CD4-positive, CD25-positive, alpha-beta regulatory T cell (primary cell): Measurements from ENCODE around the gene MRPS35. TPM values are rescaled to one million over a fixed set of nuclear protein-coding genes. Genes with fewer than 3 reads are reported as not detected.
A peak's percentile ranks its signal among the peaks of the same experiment; 100 is the strongest.

ENCODE experiments used
- ATAC-seq, 2 donors: fragments of 150-1000 bp; cut with Tn5 transposase; one replicate each; pipeline ENCODE4 v1.10.0; 2021; ENCODE audit warnings: low read depth in 2 of 2, moderate number of reproducible peaks in 2 of 2, moderate library complexity in 1 of 2
- DNase-seq, 3 donors: peaks; one replicate each; pipeline versions ENCODE4 v3.0.0 to v3.0.0-alpha.2; 2012 to 2022; ENCODE audit warnings: mixed read lengths in 1 of 3
- H3K27ac ChIP-seq: one replicate; pipeline ENCODE4 v1.7.0; 2013; ENCODE audit warnings: mild to moderate bottlenecking, low read length; ENCODE audit not compliant: insufficient read depth, poor library complexity, severe bottlenecking
- H3K27me3 ChIP-seq: one replicate; pipeline ENCODE4 v1.7.0; 2013; ENCODE audit warnings: low read length; ENCODE audit not compliant: control insufficient read depth, insufficient read depth
- H3K36me3 ChIP-seq: one replicate; pipeline ENCODE4 v1.7.0; 2013; ENCODE audit warnings: mild to moderate bottlenecking, low read length, moderate library complexity; ENCODE audit not compliant: control insufficient read depth, insufficient read depth
- H3K4me1 ChIP-seq: 2 replicates; pipeline ENCODE4 v1.7.0; 2013; ENCODE audit warnings: mild to moderate bottlenecking, low read length; ENCODE audit not compliant: insufficient read depth, control insufficient read depth, poor library complexity, severe bottlenecking
- H3K4me3 ChIP-seq: one replicate; pipeline ENCODE4 v1.7.0; 2013; ENCODE audit warnings: low read depth, mild to moderate bottlenecking, low read length, moderate library complexity
- H3K9me3 ChIP-seq, 2 experiments: 1 replicate in 1 of 2; 2 replicates in 1 of 2; pipeline ENCODE4 v1.7.0; 2013; ENCODE audit warnings: low read length in 2 of 2, mild to moderate bottlenecking in 1 of 2, moderate library complexity in 1 of 2; ENCODE audit not compliant: control insufficient read depth in 2 of 2
- H3K27ac Mint-ChIP-seq, 3 donors: one replicate each; pipeline ENCODE4 v1.8.0; 2020 to 2022; ENCODE audit warnings: mild to moderate bottlenecking in 3 of 3, mixed read lengths in 3 of 3, moderate library complexity in 2 of 3
- H3K27me3 Mint-ChIP-seq: one replicate; pipeline ENCODE4 v1.8.0; 2022; ENCODE audit warnings: mild to moderate bottlenecking, mixed read lengths
- H3K36me3 Mint-ChIP-seq: one replicate; pipeline ENCODE4 v1.8.0; 2020; ENCODE audit warnings: mixed read lengths
- H3K4me1 Mint-ChIP-seq, 4 donors: one replicate each; pipeline ENCODE4 v1.8.0; 2020 to 2022; ENCODE audit warnings: mixed read lengths in 4 of 4, mild to moderate bottlenecking in 1 of 4
- H3K4me3 Mint-ChIP-seq, 4 donors: one replicate each; pipeline ENCODE4 v1.8.0; 2020 to 2022; ENCODE audit warnings: mild to moderate bottlenecking in 4 of 4, mixed read lengths in 4 of 4, moderate library complexity in 3 of 4
- H3K9me3 Mint-ChIP-seq, 7 donors: one replicate each; pipeline ENCODE4 v1.8.0; 2020 to 2022; ENCODE audit warnings: mixed read lengths in 7 of 7, mild to moderate bottlenecking in 3 of 7, moderate library complexity in 2 of 7
- polyA plus RNA-seq, 4 donors: library from polyadenylated mRNA; unstranded; fragments of 300-500 nt; fragmentation: Illumina TruSeq; gene quantifications; one replicate each; pipeline ENCODE4 v1.2.3, GENCODE V29; 2021
- total RNA-seq: library from RNA; stranded (reverse); gene quantifications from one replicate; pipeline ENCODE4 v1.2.3, GENCODE V29; 2022

The MRPS35 gene
- total and polyA plus RNA-seq, 5 donors from 2014 or later, result 17.8 to 74.2 (median 67.1) TPM

GRCh38 chr12:27680619-27681018 is 30.0 kb upstream of the MRPS35 start:
- no peaks in the 10 kb centered on the region for H3K4me1 ChIP-seq
- Mint-ChIP-seq H3K4me1 (no peaks in the 10 kb centered on the region), H3K27ac (no peak overlapping the region), H3K4me3 (no peak overlapping the region), H3K27me3 (no peaks in the 10 kb centered on the region), H3K9me3 (no peaks in the 10 kb centered on the region), H3K36me3 (peaks cover 6% of the 10 kb centered on the region)
- no peak for ATAC-seq
- no peak overlapping the region for H3K27ac ChIP-seq
- H3K27me3 ChIP-seq, result no peaks in the 10 kb centered on the region
- no peak overlapping the region for H3K4me3 ChIP-seq
- H3K36me3 ChIP-seq, result no peaks in the 10 kb centered on the region
- DNase-seq, result no peak
- no peaks in the 10 kb centered on the region for H3K9me3 ChIP-seq

GRCh38 chr12:27682534-27682933 is 28.1 kb upstream of the MRPS35 start:
- Mint-ChIP-seq H3K27ac (no peak overlapping the region), H3K4me1 (no peaks in the 10 kb centered on the region), H3K4me3 (no peak overlapping the region), H3K36me3 (no peaks in the 10 kb centered on the region), H3K9me3 (no peaks in the 10 kb centered on the region), H3K27me3 (no peaks in the 10 kb centered on the region)
- no peaks in the 10 kb centered on the region for H3K36me3 ChIP-seq
- H3K27me3 ChIP-seq, result no peaks in the 10 kb centered on the region
- no peaks in the 10 kb centered on the region for H3K4me1 ChIP-seq
- H3K27ac ChIP-seq, result no peak overlapping the region
- no peak overlapping the region for H3K4me3 ChIP-seq
- no peak for DNase-seq
- no peak for ATAC-seq
- no peaks in the 10 kb centered on the region for H3K9me3 ChIP-seq

- ATAC-seq (no peak), DNase-seq (no peak)
- H3K9me3 ChIP-seq, result no peaks in the 10 kb centered on the region
- H3K27ac ChIP-seq, result no peak overlapping the region
- H3K4me3 ChIP-seq, result no peak overlapping the region
- H3K36me3 ChIP-seq, result no peaks in the 10 kb centered on the region
- H3K4me3 Mint-ChIP-seq, result no peak overlapping the region
- no peaks in the 10 kb centered on the region for H3K27me3 Mint-ChIP-seq
- no peaks in the 10 kb centered on the region for H3K4me1 ChIP-seq
- no peaks in the 10 kb centered on the region for H3K36me3 Mint-ChIP-seq
- H3K27ac Mint-ChIP-seq, result no peak overlapping the region
- H3K9me3 Mint-ChIP-seq, result no peaks in the 10 kb centered on the region
- H3K4me1 Mint-ChIP-seq, result no peaks in the 10 kb centered on the region
- no peaks in the 10 kb centered on the region for H3K27me3 ChIP-seq
These were observed 25.4 kb upstream of the MRPS35 start for GRCh38 chr12:27685274-27685673.

- Histone ChIP-seq H3K9me3 (no peaks in the 10 kb centered on the region), H3K4me1 (no peaks in the 10 kb centered on the region), H3K27ac (no peak overlapping the region), H3K27me3 (no peaks in the 10 kb centered on the region), H3K4me3 (no peak overlapping the region), H3K36me3 (no peaks in the 10 kb centered on the region)
- DNase-seq, result no peak
- Mint-ChIP-seq H3K9me3 (no peaks in the 10 kb centered on the region), H3K27me3 (no peaks in the 10 kb centered on the region), H3K27ac (no peak overlapping the region), H3K4me1 (no peaks in the 10 kb centered on the region), H3K36me3 (no peaks in the 10 kb centered on the region), H3K4me3 (no peak overlapping the region)
- ATAC-seq, result no peak
These were observed 24.5 kb upstream of the MRPS35 start for GRCh38 chr12:27686147-27686546.

- H3K4me3 ChIP-seq, result no peak overlapping the region
- Mint-ChIP-seq H3K27ac (no peak overlapping the region), H3K4me1 (no peaks in the 10 kb centered on the region), H3K4me3 (no peak overlapping the region), H3K9me3 (no peaks in the 10 kb centered on the region), H3K27me3 (no peaks in the 10 kb centered on the region), H3K36me3 (no peaks in the 10 kb centered on the region)
- no peak overlapping the region for H3K27ac ChIP-seq
- DNase-seq (no peak), ATAC-seq (no peak)
- no peaks in the 10 kb centered on the region for H3K36me3 ChIP-seq
- H3K27me3 ChIP-seq, result no peaks in the 10 kb centered on the region
- H3K4me1 ChIP-seq, result no peaks in the 10 kb centered on the region
- no peaks in the 10 kb centered on the region for H3K9me3 ChIP-seq
These were observed 22.0 kb upstream of the MRPS35 start for GRCh38 chr12:27688671-27689070.

GRCh38 chr12:27689558-27690180 is 21.0 kb upstream of the MRPS35 start:
- H3K4me3 ChIP-seq, result no peak overlapping the region
- H3K27me3 ChIP-seq, result no peaks in the 10 kb centered on the region
- Mint-ChIP-seq H3K36me3 (no peaks in the 10 kb centered on the region), H3K4me1 (no peaks in the 10 kb centered on the region), H3K27ac (peak overlapping the region in 1 of 3 donors; percentile 32), H3K9me3 (no peaks in the 10 kb centered on the region), H3K4me3 (no peak overlapping the region), H3K27me3 (no peaks in the 10 kb centered on the region)
- no peak for ATAC-seq
- no peaks in the 10 kb centered on the region for H3K9me3 ChIP-seq
- no peaks in the 10 kb centered on the region for H3K4me1 ChIP-seq
- no peaks in the 10 kb centered on the region for H3K36me3 ChIP-seq
- no peak for DNase-seq
- no peak overlapping the region for H3K27ac ChIP-seq

GRCh38 chr12:27693403-27693802 is 17.2 kb upstream of the MRPS35 start:
- ATAC-seq, result no peak
- no peaks in the 10 kb centered on the region for H3K36me3 Mint-ChIP-seq
- no peak overlapping the region for H3K4me3 Mint-ChIP-seq
- no peaks in the 10 kb centered on the region for H3K4me1 Mint-ChIP-seq
- no peak overlapping the region for H3K4me3 ChIP-seq
- DNase-seq, result no peak
- no peaks in the 10 kb centered on the region for H3K4me1 ChIP-seq
- H3K9me3 Mint-ChIP-seq, result no peaks in the 10 kb centered on the region
- no peaks in the 10 kb centered on the region for H3K9me3 ChIP-seq
- H3K27ac ChIP-seq, result no peak overlapping the region
- no peaks in the 10 kb centered on the region for H3K27me3 ChIP-seq
- H3K27ac Mint-ChIP-seq, result no peak overlapping the region
- no peaks in the 10 kb centered on the region for H3K36me3 ChIP-seq
- no peaks in the 10 kb centered on the region for H3K27me3 Mint-ChIP-seq

- H3K27ac Mint-ChIP-seq, result no peak overlapping the region
- no peak for ATAC-seq
- H3K4me1 Mint-ChIP-seq, result no peaks in the 10 kb centered on the region
- no peaks in the 10 kb centered on the region for H3K9me3 ChIP-seq
- no peak overlapping the region for H3K4me3 ChIP-seq
- no peaks in the 10 kb centered on the region for H3K36me3 Mint-ChIP-seq
- no peak overlapping the region for H3K27ac ChIP-seq
- peaks cover 4% of the 10 kb centered on the region for H3K27me3 ChIP-seq
- H3K36me3 ChIP-seq, result no peaks in the 10 kb centered on the region
- H3K4me3 Mint-ChIP-seq, result no peak overlapping the region
- H3K27me3 Mint-ChIP-seq, result no peaks in the 10 kb centered on the region
- no peaks in the 10 kb centered on the region for H3K9me3 Mint-ChIP-seq
- no peaks in the 10 kb centered on the region for H3K4me1 ChIP-seq
- no peak for DNase-seq
These were observed 14.9 kb upstream of the MRPS35 start for GRCh38 chr12:27695556-27696292.
